ENCODE measurements around the gene COL23A1.

GRCh38 chr5:178297751-178298150 lies 292.4 kb downstream of the COL23A1 start:
- TF ChIP-seq CTCF (IDR thresholded peaks at IDR 0.05; ENCODE audit: control extremely low read depth in 1 of 3, insufficient read depth in 1 of 3, low read depth in 1 of 3, low read length in 3 of 3) (no peak), POLR2A (IDR thresholded peaks at IDR 0.05; ENCODE audit: control extremely low read depth in 1 of 2, low read depth in 2 of 2, low read length in 2 of 2) (no peak), EP300 (IDR thresholded peaks at IDR 0.05; ENCODE audit: borderline replicate concordance in 1 of 2, low read depth in 2 of 2, low read length in 2 of 2) (no peak), ZNF274 (IDR thresholded peaks at IDR 0.05; ENCODE audit: borderline replicate concordance, extremely low read depth, low read length) (no peak)

Measured in H1 (cell line).